ENCODE data around the gene WNK1.
"Not testable (repeated sequence)": the region's sequence is repeated elsewhere in the genome, so short reads cannot be mapped to it uniquely, and the experiment has no call there.

WNK1 gene

DNA sequence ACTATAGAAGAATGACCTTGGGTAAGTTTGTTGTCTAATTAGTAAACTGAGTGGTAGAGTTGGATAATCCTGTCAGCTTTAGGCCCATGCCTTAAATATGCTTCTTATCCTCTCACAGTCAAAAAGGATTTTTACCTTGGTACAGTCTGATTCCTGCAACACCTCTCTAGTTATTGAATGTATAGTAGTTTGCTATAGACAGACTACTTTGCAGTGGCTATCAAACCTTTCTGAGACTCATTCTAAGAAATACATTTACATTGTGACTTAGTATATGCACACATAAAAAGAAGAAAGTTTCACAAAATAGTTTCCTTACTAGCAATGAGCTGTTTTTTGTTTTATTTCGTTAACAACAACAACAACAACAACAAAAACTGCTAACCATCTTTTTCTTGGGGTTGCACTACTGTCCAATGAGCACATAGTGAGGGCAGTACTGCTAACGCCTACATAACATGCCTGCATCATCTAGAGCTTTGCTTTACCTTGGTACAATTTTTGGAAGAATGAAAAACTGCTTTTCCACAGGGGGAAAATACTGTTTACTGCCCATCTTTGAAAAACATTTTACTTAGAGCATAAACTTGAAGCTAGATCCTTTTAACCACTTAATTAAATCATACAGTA is 28.5 kb downstream of the WNK1 start:
- DNase-seq (ENCODE audit: low read depth) = no peak
- H3K4me3 ChIP-seq (ENCODE audit: low read depth, low read length) = no peak overlapping the region
- TF ChIP-seq, protein P1, sequence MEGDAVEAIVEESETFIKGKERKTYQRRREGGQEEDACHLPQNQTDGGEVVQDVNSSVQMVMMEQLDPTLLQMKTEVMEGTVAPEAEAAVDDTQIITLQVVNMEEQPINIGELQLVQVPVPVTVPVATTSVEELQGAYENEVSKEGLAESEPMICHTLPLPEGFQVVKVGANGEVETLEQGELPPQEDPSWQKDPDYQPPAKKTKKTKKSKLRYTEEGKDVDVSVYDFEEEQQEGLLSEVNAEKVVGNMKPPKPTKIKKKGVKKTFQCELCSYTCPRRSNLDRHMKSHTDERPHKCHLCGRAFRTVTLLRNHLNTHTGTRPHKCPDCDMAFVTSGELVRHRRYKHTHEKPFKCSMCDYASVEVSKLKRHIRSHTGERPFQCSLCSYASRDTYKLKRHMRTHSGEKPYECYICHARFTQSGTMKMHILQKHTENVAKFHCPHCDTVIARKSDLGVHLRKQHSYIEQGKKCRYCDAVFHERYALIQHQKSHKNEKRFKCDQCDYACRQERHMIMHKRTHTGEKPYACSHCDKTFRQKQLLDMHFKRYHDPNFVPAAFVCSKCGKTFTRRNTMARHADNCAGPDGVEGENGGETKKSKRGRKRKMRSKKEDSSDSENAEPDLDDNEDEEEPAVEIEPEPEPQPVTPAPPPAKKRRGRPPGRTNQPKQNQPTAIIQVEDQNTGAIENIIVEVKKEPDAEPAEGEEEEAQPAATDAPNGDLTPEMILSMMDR (IDR thresholded peaks at IDR 0.05; ENCODE audit: insufficient read depth, low read depth, low read length, missing control alignments) = no peak

DNA sequence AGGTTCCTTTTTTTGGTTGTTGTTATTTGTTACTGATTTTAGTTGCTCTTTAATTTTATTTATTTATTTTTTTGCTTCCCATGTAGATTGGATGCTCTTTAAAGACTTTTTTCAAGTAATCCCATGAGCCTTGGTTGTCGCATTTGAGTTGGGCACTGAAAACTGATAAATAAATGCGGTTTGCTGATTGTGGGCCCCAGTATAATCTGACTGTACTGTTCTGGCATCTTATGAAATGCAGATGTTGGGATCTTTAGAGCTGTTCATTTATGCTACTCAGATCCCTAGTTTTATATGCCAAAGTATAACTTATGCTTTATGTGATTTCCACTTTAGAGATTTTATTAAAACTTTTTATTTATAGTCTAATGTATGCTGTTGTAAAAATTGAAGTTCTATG is 33.3 kb downstream of the WNK1 start:
- DNase-seq (ENCODE audit: low read depth) = no peak
- H3K4me3 ChIP-seq (ENCODE audit: low read depth, low read length) = no peak overlapping the region
- TF ChIP-seq, protein P1 (IDR thresholded peaks at IDR 0.05; ENCODE audit: insufficient read depth, low read depth, low read length, missing control alignments) = no peak

DNA sequence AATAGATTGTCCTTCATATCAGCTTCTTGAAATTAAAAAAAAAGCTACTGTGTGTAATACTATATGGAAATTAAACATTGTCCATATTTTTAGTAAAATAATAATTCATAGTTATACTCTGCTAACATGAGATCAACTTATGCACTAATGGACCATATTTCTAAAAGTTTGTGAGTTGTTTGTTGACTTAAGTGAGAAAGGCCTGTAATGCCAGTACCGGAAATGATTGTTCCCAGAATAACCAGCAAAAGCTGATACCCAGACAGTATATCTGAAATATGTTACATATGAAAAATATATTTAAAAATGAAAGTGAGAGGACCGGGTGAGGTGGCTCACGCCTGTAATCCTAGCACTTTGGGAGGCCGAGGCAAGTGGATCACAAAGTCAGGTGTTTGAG is 35.9 kb downstream of the WNK1 start:
- no peak overlapping the region for H3K4me3 ChIP-seq (ENCODE audit: low read depth, low read length)
- TF ChIP-seq, protein P1 (IDR thresholded peaks at IDR 0.05; ENCODE audit: insufficient read depth, low read depth, low read length, missing control alignments) = no peak
- no peak for DNase-seq (ENCODE audit: low read depth)

DNA sequence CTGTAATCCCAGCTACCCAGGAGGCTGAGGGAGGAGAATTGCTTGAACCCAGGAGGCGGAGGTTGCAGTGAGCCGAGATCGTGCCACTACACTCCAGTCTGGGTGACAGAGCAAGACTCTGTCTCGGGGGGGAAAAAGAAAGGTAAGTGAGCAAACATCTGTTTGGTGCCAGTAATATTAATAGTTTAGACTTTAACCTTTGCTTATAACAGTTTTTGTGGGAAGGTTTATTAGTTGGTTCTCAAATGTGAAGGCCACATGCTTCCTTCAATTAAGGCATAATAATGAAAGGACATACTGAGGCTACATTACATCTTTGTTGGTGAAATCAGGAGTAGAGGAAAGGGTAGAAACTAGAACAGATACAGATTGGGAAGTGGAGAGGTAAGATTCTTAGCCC is 36.4 kb downstream of the WNK1 start:
- H3K4me3 ChIP-seq (ENCODE audit: low read depth, low read length); DNase-seq (ENCODE audit: low read depth): not testable (repeated sequence)

DNA sequence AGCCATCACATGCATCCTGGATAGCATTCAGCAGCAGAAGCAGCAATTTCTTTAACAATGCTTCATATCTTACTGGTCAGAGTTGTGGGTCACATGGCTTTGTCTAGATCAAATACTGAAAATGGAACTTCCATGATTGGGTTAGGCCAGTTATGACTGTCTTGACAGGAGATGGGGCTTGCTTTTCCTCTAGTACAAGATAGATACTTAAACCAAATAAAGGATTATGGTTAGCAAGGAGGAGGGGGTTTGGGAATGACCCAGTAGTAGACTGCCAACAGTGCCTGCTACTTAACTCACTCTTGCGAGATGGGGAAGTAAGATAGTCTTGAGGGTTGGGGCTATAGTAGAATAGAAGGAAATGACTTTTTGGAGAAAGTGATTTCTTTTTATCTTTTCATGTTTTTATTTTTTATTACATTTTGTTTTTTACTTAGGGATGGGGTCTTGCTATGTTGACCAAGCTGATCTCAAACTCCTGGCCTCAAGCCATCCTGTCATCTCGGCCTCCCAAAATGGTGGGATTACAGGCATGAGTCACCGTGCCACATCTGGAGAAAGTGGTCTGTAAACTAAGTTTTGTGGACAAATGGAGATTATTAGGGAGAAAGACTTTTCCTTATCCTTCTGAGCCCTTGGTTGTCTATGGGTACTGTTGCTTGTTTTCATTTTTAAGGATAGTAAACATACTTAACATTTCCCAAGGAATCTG is 37.6 kb downstream of the WNK1 start:
- DNase-seq (ENCODE audit: low read depth) = peak; percentile 29
- no peak overlapping the region for H3K4me3 ChIP-seq (ENCODE audit: low read depth, low read length)
- TF ChIP-seq, protein P1 (IDR thresholded peaks at IDR 0.05; ENCODE audit: insufficient read depth, low read depth, low read length, missing control alignments) = no peak

DNA sequence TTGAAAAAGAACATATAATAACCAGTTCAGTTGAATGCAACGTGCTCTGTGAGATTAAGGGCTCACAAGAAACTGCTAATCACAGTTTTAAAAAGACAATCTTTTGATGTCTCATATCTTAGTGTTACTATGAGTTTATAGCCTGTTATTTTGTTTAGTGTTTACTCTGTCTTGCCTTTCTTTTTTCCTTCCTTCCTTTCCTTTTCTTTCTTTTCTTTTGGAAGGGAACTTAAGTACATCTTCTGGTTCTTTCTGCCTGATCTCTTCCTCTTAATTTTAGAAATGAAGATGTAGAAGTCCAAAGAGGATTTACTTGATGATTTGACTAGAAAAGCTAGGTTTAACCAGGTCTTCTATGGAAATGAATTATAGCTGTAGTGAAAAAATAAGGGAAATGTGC is 38.2 kb downstream of the WNK1 start:
- no peak overlapping the region for H3K4me3 ChIP-seq (ENCODE audit: low read depth, low read length)
- DNase-seq (ENCODE audit: low read depth) = no peak
- TF ChIP-seq, protein P1 (IDR thresholded peaks at IDR 0.05; ENCODE audit: insufficient read depth, low read depth, low read length, missing control alignments) = no peak

DNA sequence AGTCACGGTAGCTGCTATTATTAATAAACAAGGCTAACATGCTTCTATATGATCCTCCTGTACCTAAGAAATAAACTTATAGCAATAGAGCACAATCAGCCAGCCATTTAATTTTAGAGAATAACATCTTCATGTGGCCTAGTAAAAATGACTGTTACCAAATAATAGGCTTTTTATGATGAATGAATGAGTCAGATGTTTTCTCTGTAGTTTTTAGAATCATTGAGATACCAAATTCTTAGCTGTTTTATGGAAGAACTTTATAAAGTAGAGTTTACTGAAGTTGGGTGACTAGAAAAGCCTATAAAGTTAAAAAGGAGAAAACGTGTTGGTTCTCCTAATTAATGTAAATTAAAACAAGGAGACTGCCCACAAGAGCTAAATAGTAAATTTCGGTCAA is 40.7 kb downstream of the WNK1 start:
- no peak overlapping the region for H3K4me3 ChIP-seq (ENCODE audit: low read depth, low read length)
- TF ChIP-seq, protein P1 (IDR thresholded peaks at IDR 0.05; ENCODE audit: insufficient read depth, low read depth, low read length, missing control alignments) = no peak
- DNase-seq (ENCODE audit: low read depth) = no peak
